ENCODE results near the gene GPR150. TPM values are rescaled to one million over a fixed set of nuclear protein-coding genes. Genes with fewer than 3 reads are reported as not detected.

Gene GPR150
- total and polyA plus RNA-seq, 10 of the 15 experiments (the other 5 are each of a cell fraction or from before 2014, with no cell fraction given) = 0.08 to 1.1 (median 0.37) TPM; not detected in 1

DNA sequence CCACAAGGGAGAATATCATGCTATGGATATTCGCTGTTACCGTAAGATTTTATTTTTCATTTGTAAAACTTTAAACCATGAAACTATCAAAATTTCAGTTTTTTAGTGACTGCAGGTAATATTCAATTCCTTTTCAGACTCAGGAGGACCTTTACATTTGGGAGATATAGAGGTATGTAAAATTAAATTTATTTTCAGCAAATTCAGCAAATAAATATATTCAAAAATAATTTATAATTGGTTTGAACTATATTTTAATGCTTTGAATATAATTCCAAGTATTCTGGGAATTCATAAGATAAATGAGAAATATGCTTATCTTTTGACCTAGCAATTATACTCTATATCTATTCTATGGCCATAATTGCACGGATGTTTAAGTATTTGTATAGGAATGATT, 34.3 kb downstream of the GPR150 start:
- ChIA-PET RAD21 (ENCODE audit: unreplicated experiment) (interaction anchor here (1.2 to 1.6 kb wide), 2 partner anchors 10 to 127 kb away, joined by 3 to 4 read pairs; no protein-coding TSS in a partner anchor), CTCF (interaction anchor here (1.3 to 4.8 kb wide), 3 partner anchors 10 to 127 kb away, joined by 6 to 30 read pairs (median 7); no protein-coding TSS in a partner anchor), POLR2A (no interaction called here), SMC1A (ENCODE audit: uncharacterized antibody, unreplicated experiment) (interaction anchor here (0.5 to 3.7 kb wide), 3 partner anchors 117 to 202 kb away, joined by 3 to 19 read pairs (median 3); no protein-coding TSS in a partner anchor)
- FAIRE-seq (no peak), DNase-seq (ENCODE audit: low read depth, low spot score) (no peak), ATAC-seq (no peak)
- Histone ChIP-seq H3K9ac (ENCODE audit: control insufficient read depth, insufficient read depth, low read length) (no peak overlapping the region), H2AFZ (ENCODE audit: control insufficient read depth, low read depth, low read length) (no peak overlapping the region), H3K4me1 (ENCODE audit: control insufficient read depth, insufficient read depth, low read length) (no peaks in the 10 kb centered on the region), H3K27me3 (replicated peaks in 1 of 2; ENCODE audit: control insufficient read depth in 2 of 2, insufficient read depth in 2 of 2, low read length in 1 of 2) (no peaks in the 10 kb centered on the region), H3K4me2 (ENCODE audit: control insufficient read depth, insufficient read depth) (no peak overlapping the region), H4K20me1 (ENCODE audit: control insufficient read depth, insufficient read depth) (no peaks in the 10 kb centered on the region), H3K36me3 (ENCODE audit: control insufficient read depth in 2 of 2, insufficient read depth in 2 of 2, low read length in 1 of 2) (no peaks in the 10 kb centered on the region), H3K9me3 (replicated peaks; ENCODE audit: control insufficient read depth, insufficient read depth, low read length) (no peaks in the 10 kb centered on the region), H3K79me2 (ENCODE audit: control insufficient read depth, insufficient read depth, low read length) (no peaks in the 10 kb centered on the region), H3K4me3 (no peak overlapping the region), H3K27ac (ENCODE audit: control insufficient read depth, insufficient read depth) (no peak overlapping the region)
- no TSS peak for BruUV-seq (replicated peaks)
- 100% methylated on average over 3 of the region's 3 CpGs for WGBS (ENCODE audit: insufficient coverage, insufficient replicate concordance, low lambda C conversion rate, missing lambda C conversion rate)
- intact Hi-C loops (cut with micrococcal nuclease; ENCODE audit: unreplicated experiment) (no loop called here), in situ Hi-C loops (cut with MboI) (no loop called here)
- TF ChIP-seq KDM1A (IDR thresholded peaks at IDR 0.05; ENCODE audit: borderline replicate concordance) (no peak), IRF4 (IDR thresholded peaks at IDR 0.05; ENCODE audit: low read depth, low read length) (no peak), JUNB (IDR thresholded peaks at IDR 0.05) (no peak), ESRRA (IDR thresholded peaks at IDR 0.05; ENCODE audit: low read length) (no peak), BHLHE40 (IDR thresholded peaks at IDR 0.05; ENCODE audit: borderline replicate concordance in 1 of 2, low read depth in 2 of 2, low read length in 1 of 2) (no peak), EZH2 (IDR thresholded peaks at IDR 0.05; ENCODE audit: borderline replicate concordance, control insufficient read depth, low read depth, low read length) (no peak), ZNF622 (IDR thresholded peaks at IDR 0.05) (no peak), PML (IDR thresholded peaks at IDR 0.05; ENCODE audit: low read length) (no peak), CREB1 (IDR thresholded peaks at IDR 0.05; ENCODE audit: low read depth) (no peak), POU2F2 (IDR thresholded peaks at IDR 0.05; ENCODE audit: borderline replicate concordance, low read depth, low read length) (no peak), ZNF207 (IDR thresholded peaks at IDR 0.05; ENCODE audit: borderline replicate concordance) (no peak), TCF12 (IDR thresholded peaks at IDR 0.05; ENCODE audit: low read depth, low read length) (no peak), CBX5 (IDR thresholded peaks at IDR 0.05; ENCODE audit: low read depth) (no peak)
- TF ChIP-seq, protein P1, sequence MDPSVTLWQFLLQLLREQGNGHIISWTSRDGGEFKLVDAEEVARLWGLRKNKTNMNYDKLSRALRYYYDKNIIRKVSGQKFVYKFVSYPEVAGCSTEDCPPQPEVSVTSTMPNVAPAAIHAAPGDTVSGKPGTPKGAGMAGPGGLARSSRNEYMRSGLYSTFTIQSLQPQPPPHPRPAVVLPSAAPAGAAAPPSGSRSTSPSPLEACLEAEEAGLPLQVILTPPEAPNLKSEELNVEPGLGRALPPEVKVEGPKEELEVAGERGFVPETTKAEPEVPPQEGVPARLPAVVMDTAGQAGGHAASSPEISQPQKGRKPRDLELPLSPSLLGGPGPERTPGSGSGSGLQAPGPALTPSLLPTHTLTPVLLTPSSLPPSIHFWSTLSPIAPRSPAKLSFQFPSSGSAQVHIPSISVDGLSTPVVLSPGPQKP (IDR thresholded peaks at IDR 0.05; ENCODE audit: low read depth, low read length) = no peak
- TF ChIP-seq, protein P2, sequence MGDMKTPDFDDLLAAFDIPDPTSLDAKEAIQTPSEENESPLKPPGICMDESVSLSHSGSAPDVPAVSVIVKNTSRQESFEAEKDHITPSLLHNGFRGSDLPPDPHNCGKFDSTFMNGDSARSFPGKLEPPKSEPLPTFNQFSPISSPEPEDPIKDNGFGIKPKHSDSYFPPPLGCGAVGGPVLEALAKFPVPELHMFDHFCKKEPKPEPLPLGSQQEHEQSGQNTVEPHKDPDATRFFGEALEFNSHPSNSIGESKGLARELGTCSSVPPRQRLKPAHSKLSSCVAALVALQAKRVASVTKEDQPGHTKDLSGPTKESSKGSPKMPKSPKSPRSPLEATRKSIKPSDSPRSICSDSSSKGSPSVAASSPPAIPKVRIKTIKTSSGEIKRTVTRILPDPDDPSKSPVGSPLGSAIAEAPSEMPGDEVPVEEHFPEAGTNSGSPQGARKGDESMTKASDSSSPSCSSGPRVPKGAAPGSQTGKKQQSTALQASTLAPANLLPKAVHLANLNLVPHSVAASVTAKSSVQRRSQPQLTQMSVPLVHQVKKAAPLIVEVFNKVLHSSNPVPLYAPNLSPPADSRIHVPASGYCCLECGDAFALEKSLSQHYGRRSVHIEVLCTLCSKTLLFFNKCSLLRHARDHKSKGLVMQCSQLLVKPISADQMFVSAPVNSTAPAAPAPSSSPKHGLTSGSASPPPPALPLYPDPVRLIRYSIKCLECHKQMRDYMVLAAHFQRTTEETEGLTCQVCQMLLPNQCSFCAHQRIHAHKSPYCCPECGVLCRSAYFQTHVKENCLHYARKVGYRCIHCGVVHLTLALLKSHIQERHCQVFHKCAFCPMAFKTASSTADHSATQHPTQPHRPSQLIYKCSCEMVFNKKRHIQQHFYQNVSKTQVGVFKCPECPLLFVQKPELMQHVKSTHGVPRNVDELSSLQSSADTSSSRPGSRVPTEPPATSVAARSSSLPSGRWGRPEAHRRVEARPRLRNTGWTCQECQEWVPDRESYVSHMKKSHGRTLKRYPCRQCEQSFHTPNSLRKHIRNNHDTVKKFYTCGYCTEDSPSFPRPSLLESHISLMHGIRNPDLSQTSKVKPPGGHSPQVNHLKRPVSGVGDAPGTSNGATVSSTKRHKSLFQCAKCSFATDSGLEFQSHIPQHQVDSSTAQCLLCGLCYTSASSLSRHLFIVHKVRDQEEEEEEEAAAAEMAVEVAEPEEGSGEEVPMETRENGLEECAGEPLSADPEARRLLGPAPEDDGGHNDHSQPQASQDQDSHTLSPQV (IDR thresholded peaks at IDR 0.05) = no peak

All from GM12878 (cell line).